Activated T-cell treated with anti-CD3 and anti-CD28 coated beads for 48 hours (primary cell): ENCODE data around the gene SKIDA1.

Experiments
- DNase-seq: peaks from one replicate; pipeline ENCODE4 v3.0.0-alpha.2; 2020; ENCODE audit warnings: low read depth

SKIDA1 gene

GRCh38 chr10:21529032-21529910 is 3.8 kb upstream of the SKIDA1 start:
- DNase-seq, result no peak

GRCh38 chr10:21528236-21529031 is 3.0 kb upstream of the SKIDA1 start:
- no peak for DNase-seq

GRCh38 chr10:21527598-21528235 is 2.2 kb upstream of the SKIDA1 start:
- DNase-seq, result no peak

- peak; percentile 35 for DNase-seq
Observed at GRCh38 chr10:21526860-21527597, 1.5 kb upstream of the SKIDA1 start.

- peak; percentile 44 for DNase-seq
Observed at GRCh38 chr10:21526188-21526859, 842 bp upstream of the SKIDA1 start.

GRCh38 chr10:21524526-21525366 is 736 bp downstream of the SKIDA1 start:
- no peak for DNase-seq

GRCh38 chr10:21524131-21524525 is 1.4 kb downstream of the SKIDA1 start:
- DNase-seq, result no peak

GRCh38 chr10:21523557-21524008 is 1.9 kb downstream of the SKIDA1 start:
- no peak for DNase-seq

- DNase-seq, result no peak
Observed at GRCh38 chr10:21522631-21523406, 2.7 kb downstream of the SKIDA1 start.

GRCh38 chr10:21521751-21522533 is 3.5 kb downstream of the SKIDA1 start:
- DNase-seq, result no peak

- no peak for DNase-seq
Observed at GRCh38 chr10:21520949-21521348, 4.5 kb downstream of the SKIDA1 start.

- no peak for DNase-seq
Observed at GRCh38 chr10:21520509-21520908, 5.0 kb downstream of the SKIDA1 start.

GRCh38 chr10:21519941-21520436 is 5.5 kb downstream of the SKIDA1 start:
- no peak for DNase-seq

GRCh38 chr10:21519397-21519933 is 6.0 kb downstream of the SKIDA1 start:
- DNase-seq, result no peak

GRCh38 chr10:21518641-21519396 is 6.7 kb downstream of the SKIDA1 start:
- no peak for DNase-seq

GRCh38 chr10:21518149-21518640 is 7.3 kb downstream of the SKIDA1 start:
- no peak for DNase-seq
